Adipocyte (in vitro differentiated cells): ENCODE data around the gene CXXC5.

Experiments
- DNase-seq: peaks from one replicate; pipeline ENCODE4 v3.0.0-alpha.2; 2015; ENCODE audit warnings: low read depth
- H3K27me3 ChIP-seq: replicated peaks from 2 replicates; pipeline ENCODE4 v1.7.0; 2013; ENCODE audit warnings: mild to moderate bottlenecking, low read length, moderate library complexity; ENCODE audit not compliant: control insufficient read depth, insufficient read depth
- H3K36me3 ChIP-seq: 2 replicates; pipeline ENCODE4 v1.7.0; 2013; ENCODE audit warnings: low read length, mild to moderate bottlenecking, moderate library complexity; ENCODE audit not compliant: control insufficient read depth, insufficient read depth, severe bottlenecking
- H3K4me1 ChIP-seq: 2 replicates; pipeline ENCODE4 v1.7.0; 2013; ENCODE audit warnings: mild to moderate bottlenecking, low read length, moderate library complexity; ENCODE audit not compliant: control insufficient read depth, insufficient read depth
- H3K4me3 ChIP-seq: 2 replicates; pipeline ENCODE4 v1.7.0; 2013; ENCODE audit warnings: mild to moderate bottlenecking, low read length, moderate library complexity
- H3K9ac ChIP-seq: 2 replicates; pipeline ENCODE4 v1.7.0; 2013; ENCODE audit warnings: mild to moderate bottlenecking, low read length, moderate library complexity
- H3K9me3 ChIP-seq: 2 replicates; pipeline ENCODE4 v1.7.0; 2013; ENCODE audit warnings: mild to moderate bottlenecking, low read length, moderate library complexity; ENCODE audit not compliant: control insufficient read depth

The CXXC5 gene

DNA sequence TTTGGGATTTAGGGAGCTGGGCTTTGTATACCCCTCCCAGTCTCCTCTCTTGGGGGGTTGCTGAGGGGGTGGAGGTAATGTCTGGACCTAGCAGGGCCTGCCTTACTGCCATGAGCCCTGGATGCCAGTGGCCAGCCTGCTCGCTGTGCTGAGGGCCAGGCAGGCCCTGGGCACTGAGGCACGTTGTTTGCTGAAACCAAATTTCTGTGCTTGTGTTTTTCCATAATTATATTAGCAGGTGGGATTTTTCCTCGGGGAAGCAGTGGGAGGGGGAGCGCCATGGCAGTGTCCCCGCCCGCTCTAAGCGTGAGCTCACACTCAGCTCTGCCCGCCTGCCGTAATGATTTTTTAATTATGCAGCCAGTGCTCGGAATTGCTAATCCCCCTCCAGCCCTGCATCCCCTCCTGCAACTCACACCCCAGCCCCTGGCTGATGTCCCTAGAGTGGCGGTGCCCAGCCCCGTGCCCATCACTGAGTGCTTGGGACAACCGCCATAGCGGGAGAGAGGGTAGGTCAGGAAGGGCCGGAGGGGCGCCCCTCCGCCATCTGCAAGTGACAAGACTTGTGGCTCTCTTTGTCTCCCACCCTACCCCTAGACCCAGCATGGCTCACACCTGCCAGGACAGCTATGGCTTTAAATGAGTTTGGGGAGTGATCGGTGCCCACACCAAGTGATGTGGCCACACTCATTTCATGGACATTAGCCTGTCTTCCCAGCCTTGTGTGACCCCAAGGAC, 20.9 kb downstream of the CXXC5 start:
- no peaks in the 10 kb centered on the region for H3K9me3 ChIP-seq
- H3K9ac ChIP-seq = peak overlapping the region; percentile 89
- DNase-seq = no peak
- peaks cover 55% of the 10 kb centered on the region for H3K4me1 ChIP-seq
- peak overlapping the region; percentile 77 for H3K4me3 ChIP-seq
- H3K27me3 ChIP-seq = no peaks in the 10 kb centered on the region
- H3K36me3 ChIP-seq = no peaks in the 10 kb centered on the region

DNA sequence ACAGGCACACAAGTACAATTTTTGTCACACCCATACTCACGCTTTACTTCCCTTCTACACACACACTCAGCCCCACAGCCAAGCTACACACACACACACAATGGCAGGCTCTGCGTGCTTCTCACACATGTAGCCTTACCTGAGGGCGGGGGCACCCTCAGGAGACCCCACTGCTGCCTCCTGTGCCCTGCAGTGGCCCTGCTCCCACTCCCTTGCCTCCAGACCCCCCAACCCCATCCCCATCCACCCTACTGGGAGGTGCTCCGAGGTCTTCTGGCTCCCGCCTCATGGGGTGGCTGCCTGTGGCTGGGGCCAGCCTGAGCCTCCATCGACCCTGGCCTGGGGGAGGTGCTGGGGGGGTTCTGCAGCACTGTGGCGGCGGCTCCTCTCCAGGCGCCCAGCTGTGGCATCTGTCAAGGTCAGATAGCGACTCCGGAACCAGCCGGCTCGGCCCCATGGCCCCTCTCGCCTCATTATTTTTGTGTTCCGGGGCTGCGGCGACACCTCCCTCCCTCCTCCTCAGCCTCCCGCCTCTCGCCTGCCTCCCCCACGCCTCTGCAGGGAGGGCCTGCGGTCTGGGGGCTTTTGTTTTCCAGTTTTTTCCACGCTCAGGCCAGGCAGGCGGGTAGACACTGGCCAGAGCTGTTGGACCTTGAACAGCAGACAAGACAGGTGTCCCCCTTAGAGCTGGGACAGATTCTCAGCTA, 21.7 kb downstream of the CXXC5 start:
- no peak for DNase-seq
- H3K36me3 ChIP-seq = no peaks in the 10 kb centered on the region
- H3K4me3 ChIP-seq = no peak overlapping the region
- no peaks in the 10 kb centered on the region for H3K9me3 ChIP-seq
- peaks cover 54% of the 10 kb centered on the region for H3K4me1 ChIP-seq
- no peaks in the 10 kb centered on the region for H3K27me3 ChIP-seq
- H3K9ac ChIP-seq = peak overlapping the region; percentile 89

DNA sequence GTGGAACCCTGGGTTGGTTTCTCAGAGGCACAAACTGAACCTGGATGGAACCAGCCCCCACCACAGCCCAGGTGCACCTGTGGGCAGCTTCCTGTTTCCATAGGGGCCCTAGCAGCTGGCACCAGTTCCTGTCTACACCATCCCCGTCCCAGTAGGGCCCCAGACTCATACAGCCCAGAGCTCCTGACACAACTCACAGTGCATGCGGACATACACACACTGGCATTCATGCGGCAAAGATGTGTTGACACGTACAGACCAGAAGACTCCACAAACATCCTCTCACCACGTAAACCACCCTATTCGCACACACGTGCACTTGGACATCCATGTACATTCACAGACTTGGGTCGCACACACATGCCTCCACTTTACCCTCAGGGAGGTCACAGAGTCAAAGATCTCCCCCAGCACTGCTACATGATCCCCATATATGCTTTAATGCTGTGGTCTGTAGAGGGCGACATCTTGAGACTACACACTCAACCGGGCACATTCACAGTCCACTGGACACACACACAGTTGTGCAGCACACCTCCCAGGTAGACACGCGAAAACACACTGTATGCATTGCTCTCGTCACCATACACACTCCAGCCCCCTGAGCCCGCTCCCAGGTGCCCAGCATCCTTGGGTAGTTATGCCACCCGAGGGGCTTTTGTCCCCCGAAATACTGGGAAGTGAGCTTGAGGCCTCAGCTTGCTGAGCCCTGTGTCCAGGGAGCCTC, 22.4 kb downstream of the CXXC5 start:
- Histone ChIP-seq H3K9me3 (no peaks in the 10 kb centered on the region), H3K4me1 (peaks cover 61% of the 10 kb centered on the region), H3K27me3 (no peaks in the 10 kb centered on the region), H3K9ac (peak overlapping the region; percentile 70), H3K36me3 (no peaks in the 10 kb centered on the region), H3K4me3 (no peak overlapping the region)
- DNase-seq = peak; percentile 47

DNA sequence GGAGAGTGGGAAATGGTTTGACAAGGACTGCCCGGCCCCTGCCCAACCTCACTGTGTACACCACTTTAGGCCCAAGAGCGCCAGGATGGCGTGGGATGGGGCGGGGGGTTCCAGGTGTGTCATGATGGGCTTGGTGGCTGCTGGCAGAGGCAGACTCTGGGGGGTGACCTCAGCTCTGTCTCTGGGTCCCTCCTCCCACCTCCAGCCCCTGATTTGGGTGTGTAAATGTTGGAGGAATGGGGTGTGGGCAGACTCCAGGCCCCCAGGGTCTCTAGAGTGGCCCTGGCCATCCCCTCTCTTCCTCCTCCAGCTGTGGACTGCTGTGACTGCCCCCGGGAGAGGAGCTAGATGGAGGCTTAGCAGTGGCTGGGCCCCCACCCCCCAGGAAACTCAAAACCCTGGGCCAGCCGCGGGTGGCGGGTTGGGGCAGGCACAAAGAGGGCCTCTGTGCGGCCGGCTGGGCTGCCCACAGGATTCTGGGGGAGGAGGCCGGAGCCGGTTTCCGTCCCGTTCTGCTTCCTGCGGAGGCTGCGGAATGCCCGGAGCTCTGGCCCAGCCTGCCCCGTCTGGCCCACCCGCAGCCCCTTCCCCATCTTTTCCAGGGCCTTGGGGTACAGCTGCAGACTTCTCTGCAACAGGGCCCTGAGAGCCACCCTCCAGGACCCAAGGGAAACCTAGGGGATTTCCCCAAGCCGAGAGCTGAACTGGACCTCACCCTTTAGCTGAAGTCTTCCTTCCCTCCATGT, 23.1 kb downstream of the CXXC5 start:
- Histone ChIP-seq H3K27me3 (no peaks in the 10 kb centered on the region), H3K9ac (peak overlapping the region; percentile 70), H3K4me1 (peaks cover 62% of the 10 kb centered on the region), H3K9me3 (no peaks in the 10 kb centered on the region), H3K36me3 (no peaks in the 10 kb centered on the region), H3K4me3 (peak overlapping the region; percentile 17)
- peak; percentile 64 for DNase-seq

DNA sequence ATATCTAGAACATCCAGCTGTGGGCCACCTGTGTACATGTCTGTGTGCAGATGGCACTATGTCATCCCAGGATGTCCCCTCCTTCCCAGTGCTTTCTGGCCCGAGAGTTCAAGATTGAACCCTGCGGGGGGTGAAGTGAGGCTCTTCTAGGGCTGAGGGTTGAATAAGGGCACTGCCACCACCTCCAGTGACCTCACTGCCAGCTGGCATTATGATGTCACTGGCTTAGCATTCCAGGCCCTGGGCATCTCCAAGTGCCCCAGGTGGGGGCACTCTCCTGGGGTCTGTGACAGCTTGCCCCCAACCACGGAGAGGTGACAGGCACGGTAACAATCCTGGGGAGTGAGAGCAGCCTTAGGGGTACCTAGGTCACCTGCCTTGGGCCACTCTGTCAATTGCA, 27.1 kb downstream of the CXXC5 start:
- no peak overlapping the region for H3K4me3 ChIP-seq
- no peaks in the 10 kb centered on the region for H3K27me3 ChIP-seq
- H3K36me3 ChIP-seq = peaks cover 6% of the 10 kb centered on the region
- peak overlapping the region; percentile 26 for H3K9ac ChIP-seq
- no peaks in the 10 kb centered on the region for H3K9me3 ChIP-seq
- no peak for DNase-seq
- peaks cover 62% of the 10 kb centered on the region for H3K4me1 ChIP-seq

DNA sequence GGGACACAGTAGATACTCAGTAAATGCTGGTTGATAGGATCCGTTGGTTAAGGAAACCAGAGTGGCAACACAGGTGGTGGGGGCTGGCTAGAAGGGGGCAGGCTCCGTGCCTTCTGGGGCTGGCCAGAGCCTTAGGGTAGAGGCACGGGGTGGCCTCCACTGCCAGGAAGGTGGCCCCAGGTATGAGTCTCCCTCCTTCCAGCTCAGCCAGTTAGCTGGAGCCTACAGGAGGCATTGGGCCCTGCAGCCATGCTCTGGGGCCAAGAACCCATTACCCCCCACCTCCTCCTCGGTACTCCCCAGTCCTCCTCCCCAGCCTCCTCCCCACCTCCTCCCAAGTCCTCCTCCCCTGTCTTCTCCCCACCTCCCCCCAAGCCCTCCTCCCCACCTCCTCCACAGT, 27.7 kb downstream of the CXXC5 start:
- H3K9ac ChIP-seq = peak overlapping the region; percentile 26
- H3K9me3 ChIP-seq = no peaks in the 10 kb centered on the region
- no peaks in the 10 kb centered on the region for H3K27me3 ChIP-seq
- peaks cover 11% of the 10 kb centered on the region for H3K36me3 ChIP-seq
- H3K4me1 ChIP-seq = peaks cover 59% of the 10 kb centered on the region
- DNase-seq = no peak
- no peak overlapping the region for H3K4me3 ChIP-seq

DNA sequence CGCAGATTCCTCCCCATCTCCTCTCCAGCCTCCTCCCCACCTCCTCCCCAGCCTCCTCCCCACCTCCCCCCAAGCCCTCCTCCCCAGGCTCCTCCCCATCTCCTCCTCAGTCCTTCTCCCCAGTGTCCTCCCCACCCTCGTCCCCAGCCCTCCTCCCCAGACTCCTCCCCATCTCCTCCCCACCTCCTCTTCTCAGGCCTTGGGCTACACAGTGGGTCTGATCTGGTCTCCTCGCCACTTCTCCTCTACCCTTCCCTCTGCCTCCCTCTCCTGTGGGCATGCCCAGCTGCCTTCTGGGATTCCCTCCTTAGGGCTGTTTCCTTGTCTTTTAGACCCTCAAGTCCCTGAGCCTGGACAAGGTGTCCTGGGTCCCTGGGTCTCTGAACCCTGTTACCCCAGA, 28.3 kb downstream of the CXXC5 start:
- Histone ChIP-seq H3K9ac (no peak overlapping the region), H3K4me1 (peaks cover 54% of the 10 kb centered on the region), H3K4me3 (no peak overlapping the region), H3K9me3 (no peaks in the 10 kb centered on the region), H3K36me3 (peaks cover 17% of the 10 kb centered on the region), H3K27me3 (no peaks in the 10 kb centered on the region)
- no peak for DNase-seq

DNA sequence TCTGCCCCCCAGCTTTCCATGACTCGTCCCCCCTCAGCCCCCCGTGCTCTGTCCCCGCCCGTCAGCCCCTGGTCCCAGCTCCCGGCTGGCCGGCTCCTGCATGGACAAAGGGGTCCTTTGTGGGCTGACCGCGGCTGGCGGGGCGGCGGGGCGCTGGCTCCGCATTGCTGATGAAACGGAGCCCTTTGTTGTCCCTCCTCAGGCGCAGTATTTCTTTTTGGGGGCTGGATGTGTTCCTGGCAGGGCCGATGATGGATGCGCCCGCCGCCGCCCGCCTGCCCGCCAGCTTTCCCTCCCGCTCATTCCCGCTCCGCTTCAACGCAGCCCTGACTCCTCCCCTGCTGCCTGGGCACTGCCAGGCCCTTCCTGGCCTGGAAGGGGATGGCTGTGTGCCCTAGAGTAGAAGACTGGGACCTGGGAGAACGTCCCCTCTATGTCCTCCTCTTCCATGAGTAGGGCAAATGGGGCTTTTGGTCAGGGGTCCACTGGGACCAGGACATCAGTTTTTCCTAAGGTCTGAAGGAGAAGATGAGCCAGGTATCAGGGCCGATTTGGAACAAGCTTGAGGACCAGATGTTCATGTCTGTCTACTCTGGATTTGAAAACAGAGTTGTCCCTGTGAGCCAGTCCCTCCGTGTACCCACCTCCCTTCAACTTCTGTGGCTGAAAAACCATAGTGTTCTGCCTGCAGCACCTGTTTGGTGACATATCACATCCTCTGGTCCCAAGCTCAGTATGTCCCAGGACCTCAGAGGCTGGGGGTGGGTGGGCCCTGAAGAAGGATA, 29.0 kb downstream of the CXXC5 start:
- Histone ChIP-seq H3K9ac (peak overlapping the region; percentile 3), H3K36me3 (peaks cover 24% of the 10 kb centered on the region), H3K4me1 (peaks cover 50% of the 10 kb centered on the region), H3K27me3 (no peaks in the 10 kb centered on the region), H3K9me3 (no peaks in the 10 kb centered on the region), H3K4me3 (no peak overlapping the region)
- no peak for DNase-seq

DNA sequence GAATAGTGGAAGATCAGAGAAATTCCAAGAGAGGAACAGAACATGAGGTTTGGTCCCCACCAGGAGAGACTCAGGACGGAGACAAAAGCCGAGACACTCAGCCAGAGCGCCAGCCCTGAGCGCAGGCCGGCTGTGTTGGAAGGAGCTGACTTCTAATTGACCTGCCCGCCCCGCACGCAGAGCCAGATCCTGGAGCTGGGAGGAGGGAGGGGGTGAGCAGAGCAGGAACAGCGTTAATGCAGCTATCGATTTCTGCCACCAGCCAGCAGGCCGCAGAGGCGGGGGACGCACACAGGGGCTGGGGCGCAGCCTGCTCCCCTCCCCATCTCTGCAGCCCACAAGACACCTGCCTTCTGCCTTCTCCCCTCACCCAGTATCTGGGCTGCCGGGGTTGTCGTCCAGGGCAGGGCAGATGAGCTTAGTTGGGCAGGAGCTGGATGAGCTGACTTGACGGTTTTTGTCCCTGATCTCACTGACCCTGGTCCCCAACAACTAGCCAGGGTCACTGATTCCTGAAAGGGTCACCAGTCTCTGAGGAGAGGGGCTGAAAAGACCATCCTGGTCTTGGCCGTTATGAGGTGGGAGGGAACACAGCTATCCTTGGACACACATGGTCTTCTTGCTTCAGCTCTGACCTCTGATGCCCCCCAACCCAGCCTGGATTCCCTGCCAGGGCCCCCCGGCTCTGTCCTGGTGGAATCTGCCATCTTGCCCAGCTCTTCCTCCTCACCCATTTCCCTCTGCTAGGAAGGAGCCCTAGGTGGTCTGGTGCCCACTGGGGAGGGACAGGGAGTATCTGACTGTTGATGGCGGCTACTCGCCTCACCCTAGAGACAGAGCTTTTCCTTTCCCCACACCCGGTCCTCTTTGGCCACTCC, 29.8 kb downstream of the CXXC5 start:
- no peaks in the 10 kb centered on the region for H3K27me3 ChIP-seq
- peaks cover 50% of the 10 kb centered on the region for H3K4me1 ChIP-seq
- H3K36me3 ChIP-seq = peaks cover 31% of the 10 kb centered on the region
- H3K9ac ChIP-seq = peak overlapping the region; percentile 3
- no peak for DNase-seq
- no peak overlapping the region for H3K4me3 ChIP-seq
- no peaks in the 10 kb centered on the region for H3K9me3 ChIP-seq
